ENCODE results near the gene GDPD1.

GDPD1 gene

GRCh38 chr17:59267776-59268175 lies 47.5 kb downstream of the GDPD1 start:
- Histone ChIP-seq H3K4me1 (ENCODE audit: control insufficient read depth, low read length) (no peaks in the 10 kb centered on the region), H3K27me3 (ENCODE audit: control insufficient read depth, low read length) (no peaks in the 10 kb centered on the region), H3K4me3 (ENCODE audit: low read length) (no peak overlapping the region), H3K27ac (ENCODE audit: low read depth, low read length) (no peak overlapping the region), H3F3A (ENCODE audit: control insufficient read depth, insufficient read depth) (no peaks in the 10 kb centered on the region), H3K79me2 (ENCODE audit: control insufficient read depth, low read length) (no peaks in the 10 kb centered on the region), H3K36me3 (ENCODE audit: control insufficient read depth, low read length) (no peaks in the 10 kb centered on the region), H3K9me3 (ENCODE audit: control insufficient read depth, insufficient read depth, low read length) (no peaks in the 10 kb centered on the region), H4K20me1 (ENCODE audit: control insufficient read depth, insufficient read depth, low read depth, low read length) (no peaks in the 10 kb centered on the region), H3K4me2 (ENCODE audit: low read length) (no peak overlapping the region), H3K9me2 (replicated peaks; ENCODE audit: control insufficient read depth, low read length) (no peaks in the 10 kb centered on the region)
- TF ChIP-seq EZH2phosphoT487 (IDR thresholded peaks at IDR 0.05; ENCODE audit: borderline replicate concordance, low read length) (no peak), CTCF (IDR thresholded peaks at IDR 0.05; ENCODE audit: low read depth, low read length, poor library complexity, severe bottlenecking) (no peak)

GRCh38 chr17:59275618-59276017 lies 55.3 kb downstream of the GDPD1 start:
- no peaks in the 10 kb centered on the region for H3K9me2 ChIP-seq (replicated peaks; ENCODE audit: control insufficient read depth, low read length)
- H3K9me3 ChIP-seq (ENCODE audit: control insufficient read depth, insufficient read depth, low read length), result no peaks in the 10 kb centered on the region
- no peaks in the 10 kb centered on the region for H3F3A ChIP-seq (ENCODE audit: control insufficient read depth, insufficient read depth)
- no peaks in the 10 kb centered on the region for H3K27me3 ChIP-seq (ENCODE audit: control insufficient read depth, low read length)
- no peak overlapping the region for H3K4me2 ChIP-seq (ENCODE audit: low read length)
- H3K4me1 ChIP-seq (ENCODE audit: control insufficient read depth, low read length), result no peaks in the 10 kb centered on the region
- no peaks in the 10 kb centered on the region for H3K36me3 ChIP-seq (ENCODE audit: control insufficient read depth, low read length)
- TF ChIP-seq CTCF (IDR thresholded peaks at IDR 0.05; ENCODE audit: low read depth, low read length, poor library complexity, severe bottlenecking) (no peak), EZH2phosphoT487 (IDR thresholded peaks at IDR 0.05; ENCODE audit: borderline replicate concordance, low read length) (no peak)
- H3K27ac ChIP-seq (ENCODE audit: low read depth, low read length), result no peak overlapping the region
- no peaks in the 10 kb centered on the region for H4K20me1 ChIP-seq (ENCODE audit: control insufficient read depth, insufficient read depth, low read depth, low read length)
- H3K4me3 ChIP-seq (ENCODE audit: low read length), result no peak overlapping the region
- H3K79me2 ChIP-seq (ENCODE audit: control insufficient read depth, low read length), result no peaks in the 10 kb centered on the region

GRCh38 chr17:59277031-59277430 lies 56.7 kb downstream of the GDPD1 start:
- H3K27ac ChIP-seq (ENCODE audit: low read depth, low read length), result no peak overlapping the region
- H3F3A ChIP-seq (ENCODE audit: control insufficient read depth, insufficient read depth), result no peaks in the 10 kb centered on the region
- H3K36me3 ChIP-seq (ENCODE audit: control insufficient read depth, low read length), result no peaks in the 10 kb centered on the region
- H3K9me3 ChIP-seq (ENCODE audit: control insufficient read depth, insufficient read depth, low read length), result no peaks in the 10 kb centered on the region
- H3K79me2 ChIP-seq (ENCODE audit: control insufficient read depth, low read length), result no peaks in the 10 kb centered on the region
- no peak overlapping the region for H3K4me3 ChIP-seq (ENCODE audit: low read length)
- TF ChIP-seq CTCF (IDR thresholded peaks at IDR 0.05; ENCODE audit: low read depth, low read length, poor library complexity, severe bottlenecking) (no peak), EZH2phosphoT487 (IDR thresholded peaks at IDR 0.05; ENCODE audit: borderline replicate concordance, low read length) (no peak)
- no peak overlapping the region for H3K4me2 ChIP-seq (ENCODE audit: low read length)
- H3K27me3 ChIP-seq (ENCODE audit: control insufficient read depth, low read length), result no peaks in the 10 kb centered on the region
- no peaks in the 10 kb centered on the region for H3K9me2 ChIP-seq (replicated peaks; ENCODE audit: control insufficient read depth, low read length)
- no peaks in the 10 kb centered on the region for H3K4me1 ChIP-seq (ENCODE audit: control insufficient read depth, low read length)
- no peaks in the 10 kb centered on the region for H4K20me1 ChIP-seq (ENCODE audit: control insufficient read depth, insufficient read depth, low read depth, low read length)

- H3K79me2 ChIP-seq (ENCODE audit: control insufficient read depth, low read length), result no peaks in the 10 kb centered on the region
- no peaks in the 10 kb centered on the region for H3K27me3 ChIP-seq (ENCODE audit: control insufficient read depth, low read length)
- no peak for TF ChIP-seq CTCF (IDR thresholded peaks at IDR 0.05; ENCODE audit: low read depth, low read length, poor library complexity, severe bottlenecking)
- TF ChIP-seq EZH2phosphoT487 (IDR thresholded peaks at IDR 0.05; ENCODE audit: borderline replicate concordance, low read length), result no peak
- no peaks in the 10 kb centered on the region for H3K9me2 ChIP-seq (replicated peaks; ENCODE audit: control insufficient read depth, low read length)
- H3K4me3 ChIP-seq (ENCODE audit: low read length), result no peak overlapping the region
- no peaks in the 10 kb centered on the region for H3K4me1 ChIP-seq (ENCODE audit: control insufficient read depth, low read length)
- H3K36me3 ChIP-seq (ENCODE audit: control insufficient read depth, low read length), result no peaks in the 10 kb centered on the region
- H3F3A ChIP-seq (ENCODE audit: control insufficient read depth, insufficient read depth), result no peaks in the 10 kb centered on the region
- no peak overlapping the region for H3K4me2 ChIP-seq (ENCODE audit: low read length)
- no peak overlapping the region for H3K27ac ChIP-seq (ENCODE audit: low read depth, low read length)
- no peaks in the 10 kb centered on the region for H3K9me3 ChIP-seq (ENCODE audit: control insufficient read depth, insufficient read depth, low read length)
- no peaks in the 10 kb centered on the region for H4K20me1 ChIP-seq (ENCODE audit: control insufficient read depth, insufficient read depth, low read depth, low read length)
Observed at GRCh38 chr17:59278406-59278805, 58.1 kb downstream of the GDPD1 start.

Data from DOHH2 (cell line).